GM12878 (cell line): ENCODE measurements around the gene NDUFB11. TPM values are rescaled to one million over a fixed set of nuclear protein-coding genes. Genes with fewer than 3 reads are reported as not detected.

Source experiments
- ATAC-seq: fragments of 200-7000 bp; cut with Tn5 transposase; 3 replicates; pipeline ENCODE4 v1.9.1; 2020; ENCODE audit warnings: mild to moderate bottlenecking, moderate library complexity
- BruUV-seq: library from RNA; stranded (reverse); fragments of 400-500 nt; replicated peaks from 2 replicates; lab custom pipeline; 2021; lab: Mats Ljungman, UMichigan
- CTCF ChIA-PET: fragments of 300-600 bp; sonication (Branson Sonifier 250); formaldehyde crosslinking; extraction: SDS; loops from one replicate; lab custom pipeline; 2021; ENCODE audit warnings: inconsistent platforms; lab: Yijun Ruan, JAX
- POLR2A ChIA-PET: fragments of 350-600 bp; formaldehyde crosslinking; extraction: SDS; loops from one replicate; lab custom pipeline; 2021; ENCODE audit warnings: inconsistent platforms; lab: Charles Lee
- RAD21 ChIA-PET: fragments of 300-600 bp; sonication (Branson Sonifier 250); formaldehyde crosslinking; loops from one replicate; lab custom pipeline; 2023; ENCODE audit warnings: antibody characterized with exemption; ENCODE audit not compliant: unreplicated experiment; lab: Charles Lee
- SMC1A ChIA-PET: fragments of 300-600 bp; sonication (Branson Sonifier 250); formaldehyde crosslinking; loops from one replicate; lab custom pipeline; 2023; ENCODE audit not compliant: unreplicated experiment, uncharacterized antibody; lab: Charles Lee
- DNase-seq: peaks from one replicate; pipeline ENCODE4 v3.0.0-alpha.2; 2011; ENCODE audit warnings: low read depth, low spot score
- FAIRE-seq: peaks from 3 replicates; lab custom pipeline; 2011; peaks lifted over from hg19 to GRCh38; lab: Jason Lieb, UNC
- H2AFZ ChIP-seq: 2 replicates; pipeline ENCODE4 v1.6.0; 2011; ENCODE audit warnings: low read depth, low read length, control low read depth; ENCODE audit not compliant: control insufficient read depth
- H3K27ac ChIP-seq: 2 replicates; pipeline ENCODE4 v1.5.1; 2011; ENCODE audit warnings: control low read depth; ENCODE audit not compliant: control insufficient read depth, insufficient read depth
- H3K27me3 ChIP-seq, 2 experiments: replicated peaks in 1 of 2; 2 replicates each; pipeline versions ENCODE4 v1.6.0 to v1.6.1; 2011; ENCODE audit warnings: low read length in 1 of 2; ENCODE audit not compliant: control insufficient read depth in 2 of 2, insufficient read depth in 2 of 2
- H3K36me3 ChIP-seq, 2 experiments: 2 replicates each; pipeline ENCODE4 v1.5.1; 2011; ENCODE audit warnings: low read length in 1 of 2; ENCODE audit not compliant: control insufficient read depth in 2 of 2, insufficient read depth in 2 of 2
- H3K4me1 ChIP-seq: 2 replicates; pipeline ENCODE4 v1.6.1; 2011; ENCODE audit warnings: mild to moderate bottlenecking, low read length, moderate library complexity, mixed read lengths; ENCODE audit not compliant: control insufficient read depth, insufficient read depth
- H3K4me2 ChIP-seq: 2 replicates; pipeline ENCODE4 v1.6.0; 2011; ENCODE audit warnings: control low read depth; ENCODE audit not compliant: control insufficient read depth, insufficient read depth
- H3K4me3 ChIP-seq: fragments of 200-600 bp; sonication (generic); 2 replicates; pipeline ENCODE4 v1.5.1; 2016
- H3K79me2 ChIP-seq: 2 replicates; pipeline ENCODE4 v1.6.0; 2011; ENCODE audit warnings: low read length; ENCODE audit not compliant: control insufficient read depth, insufficient read depth
- H3K9ac ChIP-seq: 2 replicates; pipeline ENCODE4 v1.8.0; 2011; ENCODE audit warnings: low read length, control low read depth, mixed read lengths; ENCODE audit not compliant: control insufficient read depth, insufficient read depth
- H3K9me3 ChIP-seq: replicated peaks from 3 replicates; pipeline ENCODE4 v1.5.1; 2011; ENCODE audit warnings: mild to moderate bottlenecking, low read length; ENCODE audit not compliant: control insufficient read depth, insufficient read depth
- H4K20me1 ChIP-seq: 2 replicates; pipeline ENCODE4 v1.6.0; 2011; ENCODE audit not compliant: control insufficient read depth, insufficient read depth
- BACH1 ChIP-seq: fragments of 450-650 bp; IDR thresholded peaks from 2 replicates; pipeline ENCODE4 v1.6.1; 2017; ENCODE audit warnings: mild to moderate bottlenecking, borderline replicate concordance
- BHLHE40 ChIP-seq, 2 experiments: fragments of 450-650 bp in 1 of 2; IDR thresholded peaks; 2 replicates each; pipeline ENCODE4 v1.6.1; 2011 to 2017; ENCODE audit warnings: low read depth in 2 of 2, borderline replicate concordance in 1 of 2, improper control_type of control experiment in 1 of 2, low read length in 1 of 2, mild to moderate bottlenecking in 1 of 2
- CTCF ChIP-seq, 3 experiments: IDR thresholded peaks in 2 of 3; conservative IDR thresholded peaks in 1 of 3; 2 replicates each; pipeline ENCODE4 v1.5.1; 2011; ENCODE audit warnings: low read depth in 3 of 3, low read length in 3 of 3, mild to moderate bottlenecking in 3 of 3, control low read depth in 2 of 3, moderate library complexity in 2 of 3, inconsistent platforms in 1 of 3, mixed read lengths in 1 of 3; ENCODE audit not compliant: control insufficient read depth in 2 of 3, insufficient read depth in 1 of 3; ENCODE audit errors: extremely low read depth in 1 of 3
- DPF2 ChIP-seq: fragments of 450-650 bp; IDR thresholded peaks from 2 replicates; pipeline ENCODE4 v1.6.1; 2017; ENCODE audit warnings: mild to moderate bottlenecking
- HDGF ChIP-seq: fragments of 450-650 bp; IDR thresholded peaks from 2 replicates; pipeline ENCODE4 v1.6.1; 2016; ENCODE audit warnings: antibody characterized with exemption
- KAT2A ChIP-seq: conservative IDR thresholded peaks from 2 replicates; pipeline ENCODE4 v1.6.1; 2011; ENCODE audit warnings: low read depth, low read length; ENCODE audit not compliant: control insufficient read depth
- MXI1 ChIP-seq: fragments of 150-350 bp; IDR thresholded peaks from 2 replicates; pipeline ENCODE4 v1.6.1; 2011; ENCODE audit warnings: low read depth, mild to moderate bottlenecking, inconsistent platforms, low read length, improper control_type of control experiment
- MYB ChIP-seq: fragments of 150-350 bp; IDR thresholded peaks from 2 replicates; pipeline ENCODE4 v1.6.1; 2014; ENCODE audit warnings: mild to moderate bottlenecking, low read depth, low read length, borderline replicate concordance
- POLR2AphosphoS5 ChIP-seq: IDR thresholded peaks from 2 replicates; pipeline ENCODE4 v1.6.1; 2011; ENCODE audit warnings: mild to moderate bottlenecking, low read length, inconsistent platforms
- SIX5 ChIP-seq: IDR thresholded peaks from 2 replicates; pipeline ENCODE4 v1.6.1; 2011; ENCODE audit warnings: mild to moderate bottlenecking, low read depth, low read length, moderate library complexity; ENCODE audit not compliant: severe bottlenecking
- TBL1XR1 ChIP-seq: IDR thresholded peaks from 2 replicates; pipeline ENCODE4 v1.6.1; 2012; ENCODE audit warnings: low read depth, low read length, improper control_type of control experiment
- WGBS: methylation state at CpG from one replicate; pipeline ENCODE4 v1.1.6; 2016; ENCODE audit warnings: low lambda C conversion rate; ENCODE audit not compliant: insufficient replicate concordance, insufficient coverage; ENCODE audit errors: missing lambda C conversion rate; 5-methylcytosine and 5-hydroxymethylcytosine counted together
- in situ Hi-C: fragments of 300-500 bp; cut with MboI; formaldehyde crosslinking; loops from 9 replicates; pipeline ENCODE4 v1.14.3; 2018; ENCODE audit warnings: mixed read lengths
- intact Hi-C: fragments of 100-400 bp; cut with micrococcal nuclease; formaldehyde crosslinking; loops from one replicate; pipeline ENCODE4 v1.14.2; 2022; ENCODE audit not compliant: unreplicated experiment
- polyA plus RNA-seq, 11 experiments: library from polyadenylated mRNA; depleted of rRNA in 4 of 11; unstranded in 6 of 11; stranded (reverse) in 5 of 11; fragments of >200 nt; fragmentation: Nextera tagmentation in 4 of 11; fragmentation: Illumina TruSeq in 1 of 11; extraction: Ambion mirVana in 4 of 11; extraction: Trizol in 1 of 11; gene quantifications; 1 replicate in 1 of 11; 2 replicates in 10 of 11; pipeline versions ENCODE4 v1.2.1 to v1.2.3, GENCODE V29; 2011 to 2016; ENCODE audit warnings: inconsistent platforms in 2 of 11, missing spikeins in 2 of 11, low read depth in 1 of 11
- total RNA-seq, 4 experiments: library from RNA; depleted of rRNA in 3 of 4; stranded (reverse); fragments of >200 nt in 3 of 4; fragmentation: Illumina TruSeq in 1 of 4; extraction: Trizol in 1 of 4; gene quantifications; 2 replicates each; pipeline versions ENCODE4 v1.2.1 to v1.2.3, GENCODE V29; 2013 to 2021
- TF ChIP-seq, protein P1 (sequence below): IDR thresholded peaks from 2 replicates; pipeline ENCODE4 v1.6.1; 2012; ENCODE audit warnings: low read length, inconsistent platforms
- TF ChIP-seq, protein P2 (sequence below): IDR thresholded peaks from 2 replicates; pipeline ENCODE4 v1.6.1; 2011; ENCODE audit warnings: borderline replicate concordance, low read depth, mild to moderate bottlenecking, moderate library complexity, low read length; ENCODE audit not compliant: insufficient read depth, poor library complexity, severe bottlenecking

The NDUFB11 gene
- total and polyA plus RNA-seq, 10 of the 15 experiments (the other 5 are each of a cell fraction or from before 2014, with no cell fraction given), result 16.1 to 202 (median 83.3) TPM

- CTCF ChIA-PET, result interaction anchor here (0.6 to 2.2 kb wide), 9 partner anchors 15 to 834 kb away, joined by 3 to 14 read pairs (median 3); partner anchors contain the start of genes CDK16, NDUFB11 and RBM10
- peaks cover 59% of the 10 kb centered on the region for H3K79me2 ChIP-seq
- H2AFZ ChIP-seq, result peak within 1 kb of the TSS; percentile 79
- in situ Hi-C loops, result loop anchor here (5.0 to 10.0 kb wide), 2 partner anchors 194 to 461 kb away; partner anchors contain the start of genes ELK1 and UXT
- H3K4me1 ChIP-seq, result peaks cover 13% of the 10 kb centered on the region
- H3K4me3 ChIP-seq, result peak within 1 kb of the TSS; percentile 91
- 1% methylated on average over 41 of the region's 50 CpGs for WGBS
- BruUV-seq, result TSS peak; percentile 60
- H3K4me2 ChIP-seq, result peak within 1 kb of the TSS; percentile 96
- FAIRE-seq (peak; percentile 99), DNase-seq (peak; percentile 97), ATAC-seq (peak; percentile 84)
- no peaks in the 10 kb centered on the region for H3K27me3 ChIP-seq
- SMC1A ChIA-PET, result interaction anchor here (2.2 to 3.1 kb wide), 3 partner anchors 49 to 191 kb away, joined by 8 to 20 read pairs (median 8); partner anchors contain the start of genes NDUFB11 and RBM10
- peaks cover 9% of the 10 kb centered on the region; the same call in 1 of the 2 replicates for H4K20me1 ChIP-seq
- peak within 1 kb of the TSS; percentile 97 for H3K9ac ChIP-seq
- peaks cover 4 to 7% of the 10 kb centered on the region in 2 experiments; a peak in 2 of 4 replicates for H3K36me3 ChIP-seq
- POLR2A ChIA-PET, result interaction anchor here (0.6 to 3.4 kb wide), 6 partner anchors 24 to 1440 kb away, joined by 3 to 25 read pairs (median 4); partner anchors contain the start of genes CDK16, NDUFB11 and USP11
- H3K9me3 ChIP-seq, result no peaks in the 10 kb centered on the region
- RAD21 ChIA-PET, result interaction anchor here (0.8 to 2.0 kb wide), 7 partner anchors 24 to 242 kb away, joined by 3 to 8 read pairs (median 5); partner anchors contain the start of genes CDK16, NDUFB11 and RBM10
- H3K27ac ChIP-seq, result peak within 1 kb of the TSS; percentile 89
- intact Hi-C loops, result loop anchor here (1.0 to 5.0 kb wide), 9 partner anchors 25 to 1754 kb away; partner anchors contain the start of genes CDK16, NDUFB11 and RBM10
- TF ChIP-seq BHLHE40 (IDR thresholded peaks at IDR 0.05; ENCODE audit: borderline replicate concordance in 1 of 2, low read depth in 2 of 2, low read length in 1 of 2) (peak in 1 of 2 experiments; percentile 15; a peak in 1 of 4 replicates), CTCF (IDR thresholded peaks at IDR 0.05 in 2 of 3, conservative IDR thresholded peaks at IDR 0.05 in 1 of 3; ENCODE audit: control insufficient read depth in 2 of 3, extremely low read depth in 1 of 3, insufficient read depth in 1 of 3, low read depth in 3 of 3, low read length in 3 of 3) (peak; percentile 68 to 90 (median 79); a peak in 5 of 6 replicates), BACH1 (peak; percentile 66), MXI1 (peak; percentile 90), DPF2 (peak; percentile 72), KAT2A (no peak), HDGF (no peak), SIX5 (no peak), MYB (no peak), POLR2AphosphoS5 (peak; percentile 85), TBL1XR1 (0 out of 2 replicates have a peak, but pooled peaks have one; percentile 19)
- TF ChIP-seq, protein P1, sequence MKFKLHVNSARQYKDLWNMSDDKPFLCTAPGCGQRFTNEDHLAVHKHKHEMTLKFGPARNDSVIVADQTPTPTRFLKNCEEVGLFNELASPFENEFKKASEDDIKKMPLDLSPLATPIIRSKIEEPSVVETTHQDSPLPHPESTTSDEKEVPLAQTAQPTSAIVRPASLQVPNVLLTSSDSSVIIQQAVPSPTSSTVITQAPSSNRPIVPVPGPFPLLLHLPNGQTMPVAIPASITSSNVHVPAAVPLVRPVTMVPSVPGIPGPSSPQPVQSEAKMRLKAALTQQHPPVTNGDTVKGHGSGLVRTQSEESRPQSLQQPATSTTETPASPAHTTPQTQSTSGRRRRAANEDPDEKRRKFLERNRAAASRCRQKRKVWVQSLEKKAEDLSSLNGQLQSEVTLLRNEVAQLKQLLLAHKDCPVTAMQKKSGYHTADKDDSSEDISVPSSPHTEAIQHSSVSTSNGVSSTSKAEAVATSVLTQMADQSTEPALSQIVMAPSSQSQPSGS, result peak; percentile 31; the same call in 1 of the 2 replicates
- TF ChIP-seq, protein P2, sequence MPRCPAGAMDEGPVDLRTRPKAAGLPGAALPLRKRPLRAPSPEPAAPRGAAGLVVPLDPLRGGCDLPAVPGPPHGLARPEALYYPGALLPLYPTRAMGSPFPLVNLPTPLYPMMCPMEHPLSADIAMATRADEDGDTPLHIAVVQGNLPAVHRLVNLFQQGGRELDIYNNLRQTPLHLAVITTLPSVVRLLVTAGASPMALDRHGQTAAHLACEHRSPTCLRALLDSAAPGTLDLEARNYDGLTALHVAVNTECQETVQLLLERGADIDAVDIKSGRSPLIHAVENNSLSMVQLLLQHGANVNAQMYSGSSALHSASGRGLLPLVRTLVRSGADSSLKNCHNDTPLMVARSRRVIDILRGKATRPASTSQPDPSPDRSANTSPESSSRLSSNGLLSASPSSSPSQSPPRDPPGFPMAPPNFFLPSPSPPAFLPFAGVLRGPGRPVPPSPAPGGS, result no peak
Measured at GRCh38 chrX:47193475-47194193, 49.1 kb upstream of the NDUFB11 start, which contains the start of gene UBA1. Gene UBA1 (plus strand): TSS chrX:47193829. CDS start chrX:47198803, 4,974 bp downstream.
